Measurements from ENCODE around the gene ARHGEF28.

ARHGEF28 gene

GRCh38 chr5:73946278-73946677 is 320.3 kb downstream of the ARHGEF28 start:
- DNase-seq: no peak

- no peak for DNase-seq
These were observed 321.1 kb downstream of the ARHGEF28 start for GRCh38 chr5:73946919-73947602.

DNA sequence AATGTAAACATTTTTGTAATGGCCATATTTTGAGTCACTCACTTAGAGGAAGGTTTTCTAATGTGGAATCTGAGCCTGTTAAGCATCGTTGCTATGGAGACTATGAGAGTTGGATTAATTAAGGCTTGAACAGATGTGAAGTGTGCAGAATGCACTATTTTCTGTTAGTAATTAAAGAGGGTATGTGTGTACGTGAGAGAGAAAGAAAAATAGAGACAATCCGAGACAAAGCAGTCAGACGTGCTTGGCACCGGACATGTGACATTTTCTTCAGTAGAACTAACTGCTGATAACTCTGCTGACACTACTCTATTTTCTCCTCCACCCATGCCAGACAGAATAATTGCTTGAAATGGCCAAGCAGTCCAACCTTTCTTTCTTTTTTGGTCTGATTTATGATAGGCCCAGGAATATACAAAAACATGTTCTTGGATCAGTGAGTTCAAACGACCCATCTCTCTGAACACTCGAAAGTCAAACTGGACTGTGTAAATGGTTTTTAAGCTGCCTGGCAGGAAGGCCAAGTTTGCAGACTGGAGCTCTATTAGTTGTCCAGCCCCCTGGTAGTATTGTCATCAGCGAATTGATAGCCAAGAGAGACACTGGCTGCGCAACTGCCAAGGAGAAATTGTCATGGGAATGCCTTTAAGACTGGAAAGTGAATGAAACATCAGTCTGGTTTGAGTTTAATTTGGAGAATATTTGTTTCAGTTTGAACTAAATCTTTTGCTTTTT is 322.1 kb downstream of the ARHGEF28 start:
- no peak for DNase-seq

GRCh38 chr5:73948720-73949119 is 322.7 kb downstream of the ARHGEF28 start:
- no peak for DNase-seq

DNA sequence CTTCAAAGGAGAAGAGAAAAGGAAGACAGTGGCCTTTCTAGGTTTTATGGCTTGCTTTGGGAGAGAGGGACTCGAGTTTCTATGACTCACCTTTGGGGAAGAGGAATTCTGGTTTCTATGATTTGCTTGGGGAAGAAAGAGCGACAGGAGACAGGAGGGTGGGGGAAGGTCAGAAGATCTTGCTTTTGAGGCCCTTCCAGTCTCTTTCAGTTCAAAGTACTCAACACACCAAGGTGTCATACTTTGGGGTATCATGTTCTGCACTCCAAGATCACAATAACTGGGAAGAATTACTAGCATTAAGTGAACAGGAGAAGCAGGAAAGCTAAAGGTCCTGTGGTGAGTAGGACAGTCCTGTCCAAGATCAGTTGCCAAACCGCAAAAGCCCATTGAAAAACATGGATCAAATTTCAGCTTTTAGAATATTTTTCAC is 324.5 kb downstream of the ARHGEF28 start:
- no peak for DNase-seq

GRCh38 chr5:73950912-73951430 is 325.0 kb downstream of the ARHGEF28 start:
- no peak for DNase-seq

- DNase-seq: no peak
These were observed 326.9 kb downstream of the ARHGEF28 start for GRCh38 chr5:73952872-73953271.

- no peak for DNase-seq
These were observed 328.4 kb downstream of the ARHGEF28 start for GRCh38 chr5:73954381-73954780.

GRCh38 chr5:73955271-73955846 is 329.4 kb downstream of the ARHGEF28 start:
- DNase-seq: no peak

- no peak for DNase-seq
These were observed 331.5 kb downstream of the ARHGEF28 start for GRCh38 chr5:73957397-73958001.

DNA sequence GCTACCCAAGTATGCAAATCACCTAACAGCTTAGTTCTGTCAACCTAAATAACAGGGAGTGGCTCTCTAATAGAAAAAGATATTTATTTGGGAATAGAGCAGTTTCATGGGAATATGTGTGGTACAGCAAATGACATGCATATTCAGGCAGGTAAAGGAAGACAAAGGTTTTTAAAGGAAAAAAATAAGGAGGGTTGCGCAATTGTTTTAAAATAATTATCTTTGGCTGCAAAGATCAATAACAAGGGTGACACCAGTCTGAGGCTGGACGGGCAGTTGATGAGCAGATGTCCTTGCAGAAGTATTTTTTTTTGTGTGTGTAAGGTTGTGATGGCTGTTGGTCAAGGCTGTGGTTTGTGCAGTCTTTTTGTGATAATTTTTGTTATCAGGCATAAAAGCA is 332.0 kb downstream of the ARHGEF28 start:
- DNase-seq: no peak

DNA sequence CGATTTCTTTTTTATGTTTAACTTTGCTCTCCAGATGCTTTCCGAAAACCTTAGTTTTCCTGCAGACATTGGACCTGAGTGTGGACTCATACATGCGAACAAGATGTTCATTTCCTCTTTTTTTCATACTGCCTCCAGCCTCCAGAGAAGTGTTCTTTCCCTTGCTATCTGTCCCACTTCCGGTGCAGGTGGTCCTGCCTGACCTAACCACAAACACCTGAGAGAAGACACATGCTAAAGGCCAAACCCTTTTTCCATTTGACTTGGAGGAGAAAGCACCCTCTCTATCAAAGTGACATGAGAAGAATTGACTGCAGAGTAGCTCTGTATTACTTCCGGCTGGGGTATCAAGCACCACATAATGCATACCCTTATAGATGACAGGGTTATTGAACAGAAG is 334.0 kb downstream of the ARHGEF28 start:
- no peak for DNase-seq

- DNase-seq: no peak
These were observed 334.4 kb downstream of the ARHGEF28 start for GRCh38 chr5:73960426-73960825.

DNA sequence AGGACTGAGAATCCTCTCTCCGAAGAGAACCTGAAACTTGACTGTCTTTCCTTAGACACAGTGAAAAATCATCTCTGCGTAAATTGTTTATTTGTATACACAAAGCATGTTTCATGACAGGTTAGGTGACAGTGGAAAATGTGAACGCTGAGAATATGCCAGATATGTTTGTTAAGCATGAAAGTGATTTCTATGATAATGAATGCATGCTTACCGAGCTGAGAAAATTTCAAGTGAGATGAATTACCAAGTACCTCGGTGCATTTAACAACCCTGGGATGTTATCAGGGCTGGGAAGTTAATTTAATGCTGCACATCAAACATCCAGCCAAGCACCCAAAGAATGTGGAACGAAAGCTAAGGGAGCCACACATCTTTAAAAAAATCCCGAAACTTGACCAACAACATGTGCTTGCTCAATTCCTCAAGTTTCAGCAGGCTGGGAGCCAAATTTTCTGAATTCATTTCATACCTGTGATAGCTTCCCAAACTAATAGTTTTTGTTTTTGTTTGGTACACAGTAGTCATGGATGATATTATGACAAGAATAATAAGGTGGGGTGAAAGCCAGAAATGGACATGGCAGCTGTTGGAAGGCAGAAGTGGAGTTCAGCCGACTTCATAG is 336.9 kb downstream of the ARHGEF28 start:
- no peak for DNase-seq

DNA sequence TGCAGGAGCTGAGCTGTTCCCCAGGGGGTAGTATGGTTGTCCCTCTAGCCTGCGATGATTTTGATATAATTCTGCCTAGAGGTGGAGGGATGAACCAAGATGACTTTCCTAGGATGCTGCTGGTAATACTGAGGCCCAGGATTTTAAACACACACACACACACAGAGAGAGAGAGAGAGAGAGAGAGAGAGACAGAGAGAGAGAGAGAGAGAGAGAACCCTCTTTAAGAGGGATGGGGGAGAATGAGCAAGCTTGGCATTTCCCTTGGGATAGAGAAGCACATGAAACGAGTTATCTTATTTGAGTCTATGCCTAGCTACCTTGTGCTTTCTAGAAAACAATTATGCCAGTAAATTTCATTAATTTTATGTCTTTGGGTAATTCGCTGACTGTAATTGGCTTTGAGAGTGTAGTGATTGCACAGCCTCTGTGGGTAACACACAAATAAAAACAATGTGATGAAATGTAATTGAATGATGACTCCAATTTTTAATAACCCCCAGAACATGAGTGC is 338.4 kb downstream of the ARHGEF28 start:
- no peak for DNase-seq

DNA sequence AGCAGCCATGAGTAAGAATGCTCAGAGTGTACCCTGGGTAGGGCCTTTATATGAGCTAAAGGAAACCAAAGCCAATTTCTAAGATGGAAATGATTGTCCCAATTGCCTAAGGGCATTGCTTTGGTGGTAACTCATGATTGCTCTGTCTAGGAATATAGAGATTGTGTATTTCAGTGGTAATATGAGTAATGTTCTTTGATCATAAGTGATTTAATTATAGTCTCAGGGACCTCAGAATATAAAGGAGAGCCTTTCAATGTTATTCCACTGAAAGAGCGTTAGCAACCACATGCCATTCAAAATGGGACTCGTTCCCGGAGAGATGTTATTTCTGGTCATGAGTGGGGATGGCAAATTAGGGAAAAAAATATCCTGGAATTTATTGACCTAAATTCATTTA is 340.5 kb downstream of the ARHGEF28 start:
- DNase-seq: no peak

DNA sequence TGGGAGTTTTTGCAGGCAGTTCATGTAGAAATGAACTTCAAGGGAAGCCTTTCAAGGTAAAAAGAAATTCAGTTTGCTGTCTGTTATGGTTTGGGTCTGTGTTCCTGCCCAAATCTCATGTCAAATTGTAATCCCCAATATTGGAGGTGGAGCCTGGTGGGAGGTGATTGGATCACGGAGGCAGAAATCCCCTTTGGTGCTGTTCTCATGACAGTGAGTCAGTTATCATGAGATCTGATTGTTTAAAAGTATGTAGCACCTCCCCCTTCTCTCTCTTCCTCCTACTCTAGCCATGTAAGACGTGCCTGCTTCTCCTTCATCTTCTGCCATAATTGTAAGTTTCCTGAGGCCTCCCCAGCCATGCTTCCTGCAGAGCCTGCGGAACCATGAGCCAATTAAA is 341.4 kb downstream of the ARHGEF28 start:
- DNase-seq: no peak

- no peak for DNase-seq
These were observed 342.2 kb downstream of the ARHGEF28 start for GRCh38 chr5:73968246-73968645.

DNA sequence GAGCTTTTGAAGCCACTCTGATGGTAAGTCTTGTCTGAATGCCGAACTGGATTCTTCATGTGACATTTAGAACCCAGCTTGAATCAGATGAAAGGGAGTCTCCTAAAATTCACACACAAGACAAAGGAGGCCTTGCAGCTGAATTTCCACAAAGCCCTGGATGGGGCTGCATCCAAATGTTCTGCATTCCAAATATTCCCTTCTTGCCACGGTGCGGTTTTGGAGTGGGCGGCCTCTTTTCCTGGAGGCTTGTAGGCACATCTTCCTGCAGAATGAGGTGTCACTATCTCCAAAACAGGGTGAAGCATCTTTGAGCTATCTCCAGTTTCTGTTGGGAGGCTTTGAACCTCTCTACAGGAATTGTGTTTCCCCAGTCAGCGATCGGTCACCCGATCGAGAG is 342.7 kb downstream of the ARHGEF28 start:
- DNase-seq: no peak

- DNase-seq: no peak
These were observed 343.4 kb downstream of the ARHGEF28 start for GRCh38 chr5:73969195-73970036.

DNA sequence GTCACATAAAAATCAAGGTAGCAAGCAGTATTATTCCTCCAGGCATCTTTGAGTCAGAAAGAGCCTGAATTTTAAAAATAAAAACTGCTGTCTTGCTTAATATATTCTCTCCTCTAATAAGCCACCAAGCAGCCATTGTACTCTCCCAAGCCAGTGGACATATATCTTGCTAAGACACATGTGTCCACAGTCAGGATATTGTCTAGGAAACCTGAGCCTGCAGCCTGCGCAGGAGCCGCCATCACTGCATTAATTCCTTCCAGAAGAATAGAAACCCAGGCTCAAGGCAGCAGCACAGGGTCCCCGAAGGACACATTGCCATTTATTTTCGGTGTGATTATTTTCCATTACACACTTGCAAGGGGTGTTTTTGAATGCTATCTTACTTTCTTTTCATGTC is 345.3 kb downstream of the ARHGEF28 start:
- no peak for DNase-seq

GRCh38 chr5:73973135-73973534 is 347.1 kb downstream of the ARHGEF28 start:
- DNase-seq: no peak

Data from NCI-H187 (cell line).